ENCODE results near the gene C15orf62. TPM values are rescaled to one million over a fixed set of nuclear protein-coding genes. Genes with fewer than 3 reads are reported as not detected.

The C15orf62 gene
- total RNA-seq, 4 donors from 2014 or later, result 0.28 to 0.55 TPM; not detected in 2

DNA sequence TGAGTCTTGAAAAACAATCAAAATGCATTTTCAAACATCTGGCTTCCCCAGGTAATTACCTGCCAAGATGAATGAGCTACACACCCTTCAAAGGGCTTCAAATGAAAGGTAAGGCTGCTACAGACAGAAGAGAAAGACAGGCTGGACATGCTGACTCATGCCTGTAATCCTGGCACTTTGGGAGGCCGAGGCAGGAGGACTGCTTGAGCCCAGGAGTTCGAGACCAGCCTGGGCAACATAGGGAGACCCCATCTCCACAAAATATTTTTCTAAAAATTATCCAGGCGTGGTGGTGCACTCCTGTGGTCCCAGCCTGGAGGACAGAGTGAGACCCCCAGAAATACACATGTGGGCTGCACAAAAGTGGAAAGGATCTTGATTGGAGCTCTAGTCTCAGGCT lies 22.6 kb downstream of the C15orf62 start:
- H3K36me3 ChIP-seq, result no peaks in the 10 kb centered on the region
- intact Hi-C loops (cut with DNase I; ENCODE audit: low total_unique reads), result no loop called here
- no peak overlapping the region for H3K27ac ChIP-seq
- H3K9me3 ChIP-seq, result no peaks in the 10 kb centered on the region
- no peak for DNase-seq
- TF ChIP-seq, protein P1, sequence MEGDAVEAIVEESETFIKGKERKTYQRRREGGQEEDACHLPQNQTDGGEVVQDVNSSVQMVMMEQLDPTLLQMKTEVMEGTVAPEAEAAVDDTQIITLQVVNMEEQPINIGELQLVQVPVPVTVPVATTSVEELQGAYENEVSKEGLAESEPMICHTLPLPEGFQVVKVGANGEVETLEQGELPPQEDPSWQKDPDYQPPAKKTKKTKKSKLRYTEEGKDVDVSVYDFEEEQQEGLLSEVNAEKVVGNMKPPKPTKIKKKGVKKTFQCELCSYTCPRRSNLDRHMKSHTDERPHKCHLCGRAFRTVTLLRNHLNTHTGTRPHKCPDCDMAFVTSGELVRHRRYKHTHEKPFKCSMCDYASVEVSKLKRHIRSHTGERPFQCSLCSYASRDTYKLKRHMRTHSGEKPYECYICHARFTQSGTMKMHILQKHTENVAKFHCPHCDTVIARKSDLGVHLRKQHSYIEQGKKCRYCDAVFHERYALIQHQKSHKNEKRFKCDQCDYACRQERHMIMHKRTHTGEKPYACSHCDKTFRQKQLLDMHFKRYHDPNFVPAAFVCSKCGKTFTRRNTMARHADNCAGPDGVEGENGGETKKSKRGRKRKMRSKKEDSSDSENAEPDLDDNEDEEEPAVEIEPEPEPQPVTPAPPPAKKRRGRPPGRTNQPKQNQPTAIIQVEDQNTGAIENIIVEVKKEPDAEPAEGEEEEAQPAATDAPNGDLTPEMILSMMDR (IDR thresholded peaks at IDR 0.05), result no peak
- TF ChIP-seq POLR2A (IDR thresholded peaks at IDR 0.05), result no peak
- no peaks in the 10 kb centered on the region for H3K4me1 ChIP-seq
- H3K4me3 ChIP-seq, result no peak overlapping the region
- H3K27me3 ChIP-seq, result no peaks in the 10 kb centered on the region

DNA sequence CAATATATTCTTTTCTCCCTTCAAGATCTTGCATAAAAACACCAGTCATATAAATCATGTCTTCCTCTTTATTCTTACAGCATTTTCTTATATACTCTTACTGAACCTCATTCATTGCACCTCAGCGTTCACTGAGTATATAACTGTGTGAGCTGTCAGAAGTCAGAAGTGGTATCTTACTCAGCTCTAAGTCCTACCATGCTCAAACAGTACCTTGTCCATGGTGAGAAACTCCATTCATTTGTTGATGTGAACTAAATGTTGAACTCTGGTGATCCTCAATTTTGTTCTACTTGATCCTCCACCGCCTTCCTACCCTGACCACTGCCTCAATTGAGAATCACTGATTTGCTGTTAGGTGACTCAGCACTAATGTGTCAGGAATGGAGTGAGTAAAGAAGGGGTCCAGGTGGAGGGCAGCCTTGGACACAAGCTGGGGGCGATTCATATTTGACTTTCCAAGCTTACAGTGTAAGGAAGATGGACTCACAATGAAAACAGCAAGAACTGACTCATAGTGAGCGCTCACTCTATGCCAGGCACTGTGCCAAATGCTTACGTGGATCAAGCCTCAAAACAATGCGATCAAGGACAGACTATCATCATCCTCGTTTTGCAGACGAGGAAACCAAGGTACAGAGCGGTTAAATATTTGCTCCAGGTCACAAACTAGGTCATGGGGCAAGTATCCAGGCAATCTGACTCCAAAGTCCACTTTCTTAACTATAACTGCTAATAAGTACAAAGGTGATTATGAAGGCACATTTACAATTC lies 23.6 kb downstream of the C15orf62 start:
- intact Hi-C loops (cut with DNase I; ENCODE audit: low total_unique reads), result no loop called here

DNA sequence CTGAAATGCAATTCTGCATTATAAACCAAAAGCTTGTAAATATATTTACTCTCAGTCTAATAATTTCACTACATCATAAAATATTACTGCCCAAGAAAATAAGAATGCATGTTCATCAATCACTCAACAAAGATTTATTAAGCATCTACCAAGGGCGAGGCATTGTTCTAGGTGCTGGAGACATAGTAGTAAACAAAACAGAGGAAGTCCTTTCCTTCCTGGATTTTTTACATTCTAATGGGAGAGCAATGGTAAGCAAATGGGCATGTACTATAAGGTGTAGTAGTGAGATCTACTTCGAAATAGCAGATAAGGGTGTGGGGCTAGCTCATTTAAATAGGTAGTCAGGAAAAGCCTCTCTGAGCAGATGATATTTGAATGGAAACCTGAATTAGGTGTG lies 26.3 kb downstream of the C15orf62 start:
- Histone ChIP-seq H3K4me1 (no peaks in the 10 kb centered on the region), H3K9me3 (no peaks in the 10 kb centered on the region), H3K36me3 (no peaks in the 10 kb centered on the region), H3K4me3 (no peak overlapping the region), H3K27ac (no peak overlapping the region), H3K27me3 (no peaks in the 10 kb centered on the region)
- intact Hi-C loops (cut with DNase I; ENCODE audit: low total_unique reads), result no loop called here
- no peak for TF ChIP-seq POLR2A (IDR thresholded peaks at IDR 0.05)
- TF ChIP-seq, protein P1 (IDR thresholded peaks at IDR 0.05), result no peak
- no peak for DNase-seq

More for the DNA sequence above, 23.6 kb downstream of the C15orf62 start:
- Histone ChIP-seq H3K9me3 (no peaks in the 10 kb centered on the region), H3K27me3 (no peaks in the 10 kb centered on the region), H3K4me1 (no peaks in the 10 kb centered on the region), H3K27ac (no peak overlapping the region), H3K4me3 (no peak overlapping the region), H3K36me3 (no peaks in the 10 kb centered on the region)
- TF ChIP-seq POLR2A (IDR thresholded peaks at IDR 0.05), result no peak
- TF ChIP-seq, protein P1 (IDR thresholded peaks at IDR 0.05), result no peak
- no peak for DNase-seq

DNA sequence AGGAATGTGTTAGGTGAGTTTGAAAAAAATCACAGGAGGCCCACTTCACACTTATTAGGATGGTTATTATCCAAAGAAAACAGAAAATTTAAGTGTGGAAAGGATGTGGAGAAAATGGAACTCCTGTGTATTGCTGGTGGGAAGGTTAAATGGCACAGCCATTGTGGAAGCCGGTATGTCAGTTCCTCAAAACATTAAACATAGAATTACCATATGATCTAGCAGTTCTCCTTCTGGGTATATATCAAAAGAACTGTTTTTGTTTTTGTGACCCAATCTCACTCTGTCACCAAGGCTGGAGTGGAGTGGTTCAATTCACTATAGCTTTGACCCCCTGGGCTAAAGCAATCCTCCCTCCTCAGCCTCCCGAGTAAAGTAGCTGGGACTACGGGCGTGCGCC lies 26.7 kb downstream of the C15orf62 start:
- H3K36me3 ChIP-seq, result no peaks in the 10 kb centered on the region
- TF ChIP-seq, protein P1 (IDR thresholded peaks at IDR 0.05), result no peak
- no peak for TF ChIP-seq POLR2A (IDR thresholded peaks at IDR 0.05)
- intact Hi-C loops (cut with DNase I; ENCODE audit: low total_unique reads), result no loop called here
- no peaks in the 10 kb centered on the region for H3K27me3 ChIP-seq
- H3K27ac ChIP-seq, result no peak overlapping the region
- no peaks in the 10 kb centered on the region for H3K4me1 ChIP-seq
- no peak overlapping the region for H3K4me3 ChIP-seq
- DNase-seq, result no peak
- no peaks in the 10 kb centered on the region for H3K9me3 ChIP-seq

DNA sequence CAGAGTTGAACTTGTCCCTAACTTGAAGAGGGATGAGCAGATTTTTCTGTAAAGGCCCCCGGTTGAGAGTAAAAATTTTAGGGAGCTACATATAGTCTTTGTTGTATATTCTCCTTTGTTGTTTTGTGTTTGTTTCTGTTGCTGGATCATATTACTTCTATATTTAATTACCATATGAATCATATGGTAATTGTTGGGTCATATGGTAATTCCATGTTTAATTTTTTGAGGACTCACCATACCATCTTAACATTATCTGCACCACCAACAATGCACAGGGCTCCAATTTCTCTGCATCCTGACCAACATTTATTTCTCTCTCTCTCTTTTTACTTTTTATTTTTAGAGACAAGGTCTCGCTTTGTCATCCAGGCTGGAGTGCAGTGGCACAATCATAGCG lies 29.7 kb downstream of the C15orf62 start:
- intact Hi-C loops (cut with DNase I; ENCODE audit: low total_unique reads), result no loop called here
- H3K9me3 ChIP-seq, result no peaks in the 10 kb centered on the region
- TF ChIP-seq POLR2A (IDR thresholded peaks at IDR 0.05), result no peak
- TF ChIP-seq, protein P1 (IDR thresholded peaks at IDR 0.05), result no peak
- no peak overlapping the region for H3K4me3 ChIP-seq
- DNase-seq, result no peak
- H3K4me1 ChIP-seq, result no peaks in the 10 kb centered on the region
- H3K27ac ChIP-seq, result no peak overlapping the region
- H3K27me3 ChIP-seq, result no peaks in the 10 kb centered on the region
- no peaks in the 10 kb centered on the region for H3K36me3 ChIP-seq
